SH-SY5Y (cell line): ENCODE results near the gene RAI1.

Source experiments
- GATA2 ChIP-seq: IDR thresholded peaks from 2 replicates; pipeline ENCODE4 v1.6.1; 2011; ENCODE audit warnings: mild to moderate bottlenecking, low read depth, low read length
- GATA3 ChIP-seq: IDR thresholded peaks from 2 replicates; pipeline ENCODE4 v1.6.1; 2011; ENCODE audit warnings: low read depth, mild to moderate bottlenecking, low read length, moderate library complexity

- TF ChIP-seq GATA2 (no peak), GATA3 (no peak)
These were observed 129.6 kb downstream of the RAI1 start for GRCh38 chr17:17810895-17811248.
